Thoracic aorta (tissue), 2 donors: ENCODE measurements around the gene IL17B. TPM values are rescaled to one million over a fixed set of nuclear protein-coding genes. Genes with fewer than 3 reads are reported as not detected.
A peak's percentile ranks its signal among the peaks of the same experiment; 100 is the strongest.

Experiments used
- ATAC-seq: fragments of 150-250 bp; one replicate; pipeline ENCODE4 v1.8.0; 2017; ENCODE audit warnings: low read depth; ENCODE audit not compliant: insufficient number of reproducible peaks, low FRiP score
- DNase-seq: peaks from one replicate; pipeline ENCODE4 v3.0.0-alpha.2; 2020; ENCODE audit warnings: low spot score
- H3K27ac ChIP-seq, 2 donors: fragments of 200-600 bp; sonication (generic); 1 replicate in 1 of 2; 2 replicates in 1 of 2; pipeline ENCODE4 v1.5.1; 2016; ENCODE audit warnings: mild to moderate bottlenecking in 2 of 2, moderate library complexity in 2 of 2
- H3K27me3 ChIP-seq: fragments of 200-600 bp; sonication (generic); replicated peaks from 2 replicates; pipeline ENCODE4 v1.6.0; 2016; ENCODE audit warnings: mild to moderate bottlenecking; ENCODE audit not compliant: insufficient read depth
- H3K36me3 ChIP-seq: fragments of 200-600 bp; sonication (generic); one replicate; pipeline ENCODE4 v1.5.1; 2016
- H3K4me1 ChIP-seq, 2 donors: fragments of 200-600 bp; sonication (generic); 1 replicate in 1 of 2; 2 replicates in 1 of 2; pipeline versions ENCODE4 v1.5.1 to v1.6.0; 2016; ENCODE audit warnings: low read depth in 2 of 2, mild to moderate bottlenecking in 1 of 2; ENCODE audit not compliant: control insufficient read depth in 1 of 2
- H3K4me3 ChIP-seq: fragments of 200-600 bp; sonication (generic); 2 replicates; pipeline ENCODE4 v1.5.1; 2016; ENCODE audit warnings: mild to moderate bottlenecking
- H3K9me3 ChIP-seq: fragments of 200-600 bp; sonication (generic); 2 replicates; pipeline ENCODE4 v1.5.1; 2016
- total RNA-seq, 2 donors: library from RNA; depleted of rRNA; stranded (reverse); fragments of >200 nt; gene quantifications; one replicate each; pipeline versions ENCODE4 v1.1.0 to v1.2.3, GENCODE V29; 2016
- TF ChIP-seq, protein P1 (sequence below): fragments of 200-600 bp; sonication (generic); IDR thresholded peaks from one replicate; pipeline ENCODE4 v1.5.1; 2019; ENCODE audit warnings: antibody characterized with exemption

IL17B gene
- total RNA-seq, 2 donors from 2014 or later, result 1.9 to 7.1 TPM

DNA sequence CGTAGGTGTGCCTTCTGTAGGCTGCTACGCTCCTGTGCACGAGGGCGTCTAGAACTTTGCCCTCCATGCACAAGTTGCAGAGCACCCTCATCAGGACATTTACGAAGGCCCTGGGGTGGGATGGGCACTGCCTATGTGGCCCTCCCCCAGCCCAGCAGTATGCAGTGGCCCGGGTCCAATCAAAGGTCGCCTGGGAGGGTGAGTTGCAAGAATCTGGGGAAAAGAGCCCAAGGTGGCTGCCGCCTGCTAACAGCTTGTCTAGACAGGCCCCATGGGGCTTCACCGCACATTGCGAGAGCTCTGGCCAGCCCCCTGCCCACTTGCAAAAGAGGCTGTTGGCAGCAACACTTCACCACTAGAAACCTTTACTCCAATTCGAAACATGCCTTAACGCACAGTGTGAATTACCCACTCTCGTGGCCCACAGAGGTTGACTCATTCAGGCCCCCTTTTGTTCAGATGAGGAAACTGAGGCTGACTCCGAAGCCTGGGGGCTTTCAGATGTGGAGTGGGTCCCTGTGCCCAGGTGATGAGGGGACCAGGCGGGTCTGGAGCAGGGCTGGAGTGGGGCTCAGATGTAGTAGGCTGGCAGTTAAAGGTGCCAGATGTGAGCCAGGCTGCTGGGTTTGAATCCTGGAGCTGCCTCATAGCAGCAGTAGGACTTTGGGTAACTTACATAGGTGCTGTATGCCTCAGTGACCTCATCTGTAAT is 31.8 kb upstream of the IL17B start:
- DNase-seq (no peak), ATAC-seq (no peak)
- Histone ChIP-seq H3K27me3 (no peaks in the 10 kb centered on the region), H3K4me3 (peak overlapping the region; percentile 83), H3K9me3 (no peaks in the 10 kb centered on the region), H3K4me1 (peaks cover under 1 to 39% of the 10 kb centered on the region in 2 donors), H3K27ac (peak overlapping the region; percentile 96 to 97), H3K36me3 (peaks cover 79% of the 10 kb centered on the region)
- TF ChIP-seq, protein P1, sequence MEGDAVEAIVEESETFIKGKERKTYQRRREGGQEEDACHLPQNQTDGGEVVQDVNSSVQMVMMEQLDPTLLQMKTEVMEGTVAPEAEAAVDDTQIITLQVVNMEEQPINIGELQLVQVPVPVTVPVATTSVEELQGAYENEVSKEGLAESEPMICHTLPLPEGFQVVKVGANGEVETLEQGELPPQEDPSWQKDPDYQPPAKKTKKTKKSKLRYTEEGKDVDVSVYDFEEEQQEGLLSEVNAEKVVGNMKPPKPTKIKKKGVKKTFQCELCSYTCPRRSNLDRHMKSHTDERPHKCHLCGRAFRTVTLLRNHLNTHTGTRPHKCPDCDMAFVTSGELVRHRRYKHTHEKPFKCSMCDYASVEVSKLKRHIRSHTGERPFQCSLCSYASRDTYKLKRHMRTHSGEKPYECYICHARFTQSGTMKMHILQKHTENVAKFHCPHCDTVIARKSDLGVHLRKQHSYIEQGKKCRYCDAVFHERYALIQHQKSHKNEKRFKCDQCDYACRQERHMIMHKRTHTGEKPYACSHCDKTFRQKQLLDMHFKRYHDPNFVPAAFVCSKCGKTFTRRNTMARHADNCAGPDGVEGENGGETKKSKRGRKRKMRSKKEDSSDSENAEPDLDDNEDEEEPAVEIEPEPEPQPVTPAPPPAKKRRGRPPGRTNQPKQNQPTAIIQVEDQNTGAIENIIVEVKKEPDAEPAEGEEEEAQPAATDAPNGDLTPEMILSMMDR, result no peak

DNA sequence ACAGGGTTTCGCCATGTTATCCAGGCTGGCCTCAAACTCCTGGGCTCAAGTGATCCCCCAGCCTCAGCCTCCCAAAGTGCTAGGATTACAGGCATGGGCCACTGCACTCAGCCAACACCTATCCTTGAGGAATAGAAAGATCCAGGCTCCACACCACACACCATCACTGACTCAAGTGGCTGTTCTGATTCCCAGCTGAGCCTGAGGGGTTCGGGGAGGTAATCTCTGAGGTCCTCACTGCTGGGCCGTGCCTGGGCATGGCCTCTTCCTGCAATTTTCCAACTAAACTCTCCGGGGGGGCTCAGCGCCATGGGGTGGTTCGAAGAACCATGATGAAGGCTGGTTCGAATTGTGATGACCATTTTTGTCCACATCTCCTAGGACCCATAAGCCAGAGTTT is 31.0 kb upstream of the IL17B start:
- no peak for ATAC-seq
- peak overlapping the region; percentile 96 to 97 for H3K27ac ChIP-seq

DNA sequence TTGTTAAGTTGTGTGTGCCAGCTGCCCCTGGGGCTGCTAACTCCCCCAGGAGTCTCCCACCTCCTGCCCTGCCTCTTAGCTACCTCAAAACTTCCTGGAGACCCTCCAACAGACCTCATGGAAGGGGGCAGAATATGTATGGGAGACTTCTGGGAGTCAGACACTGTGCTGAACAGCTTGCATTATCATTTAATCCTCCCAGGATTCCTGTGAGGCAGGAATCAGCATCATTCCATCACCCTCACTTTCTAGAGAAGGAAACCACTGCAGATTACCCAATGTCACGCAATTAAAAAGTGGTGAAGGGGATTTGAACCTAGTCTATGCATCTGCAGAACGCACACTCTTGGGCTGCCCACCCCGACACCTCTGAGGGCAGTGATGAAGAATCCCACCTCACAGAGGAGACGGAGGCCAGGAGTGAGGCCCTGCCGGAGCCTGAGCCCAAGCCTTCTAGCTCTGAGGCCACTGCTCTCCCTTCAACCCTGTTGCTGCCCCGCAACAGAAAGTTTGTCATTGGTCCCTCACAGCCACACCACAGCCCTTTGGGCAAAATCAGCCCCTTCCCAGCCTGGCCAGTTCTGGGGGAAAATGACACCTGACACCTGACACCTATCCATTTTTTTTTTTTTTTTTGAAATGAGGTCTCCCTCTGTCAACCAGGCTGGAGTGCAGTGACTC is 30.3 kb upstream of the IL17B start:
- TF ChIP-seq, protein P1, result no peak
- H3K4me3 ChIP-seq, result peak overlapping the region; percentile 83
- H3K27ac ChIP-seq, result peak overlapping the region; percentile 96 to 97
- H3K36me3 ChIP-seq, result peaks cover 66% of the 10 kb centered on the region
- DNase-seq (no peak), ATAC-seq (no peak)
- no peaks in the 10 kb centered on the region for H3K9me3 ChIP-seq
- no peaks in the 10 kb centered on the region for H3K27me3 ChIP-seq
- peaks cover 7 to 39% of the 10 kb centered on the region in 2 donors for H3K4me1 ChIP-seq

More for the DNA sequence above, 31.0 kb upstream of the IL17B start:
- TF ChIP-seq, protein P1, result no peak
- DNase-seq, result no peak
- Histone ChIP-seq H3K36me3 (peaks cover 71% of the 10 kb centered on the region), H3K4me3 (peak overlapping the region; percentile 83), H3K9me3 (no peaks in the 10 kb centered on the region), H3K27me3 (no peaks in the 10 kb centered on the region), H3K4me1 (peaks cover 5 to 39% of the 10 kb centered on the region in 2 donors)

DNA sequence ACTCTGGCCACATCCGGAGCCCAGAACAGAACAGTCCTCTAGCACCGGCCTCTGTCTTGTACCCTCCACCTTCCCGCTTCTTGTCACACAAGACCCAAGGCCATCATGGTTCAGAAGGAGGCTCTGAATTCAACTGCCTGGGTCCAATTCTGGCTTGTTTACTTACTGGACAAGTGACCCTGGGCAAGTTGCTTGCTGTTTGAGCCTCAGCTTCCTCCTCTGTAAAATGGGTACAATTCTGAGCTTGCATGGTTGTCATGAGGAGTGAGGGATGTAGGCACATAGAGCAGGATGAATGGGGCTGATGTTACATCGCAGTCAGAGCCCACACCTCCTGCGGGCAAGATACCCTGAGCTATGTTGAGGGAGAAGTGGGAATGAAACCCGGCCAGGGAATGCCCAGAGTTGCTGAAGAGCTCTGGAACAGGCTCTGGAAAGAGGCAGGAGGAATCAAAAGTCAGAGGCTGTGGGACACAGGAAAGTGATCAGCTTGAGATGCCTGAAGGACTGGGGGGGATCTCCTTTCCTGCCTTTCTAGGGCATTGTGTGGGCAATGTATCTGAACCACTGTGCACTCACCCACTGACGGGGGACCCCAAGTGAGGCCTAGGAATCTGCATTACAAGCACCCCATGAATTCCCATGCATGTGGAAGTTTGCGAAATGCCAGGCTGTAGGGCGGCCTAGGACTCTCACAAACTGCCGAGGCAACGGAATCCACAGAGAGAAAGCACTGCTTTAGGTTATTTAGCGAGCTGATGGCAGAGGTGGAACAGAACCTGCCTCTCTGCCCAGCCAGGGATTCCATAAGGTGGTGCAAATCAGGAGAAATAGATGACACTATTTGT is 29.4 kb upstream of the IL17B start:
- Histone ChIP-seq H3K9me3 (no peaks in the 10 kb centered on the region), H3K27me3 (no peaks in the 10 kb centered on the region), H3K4me1 (peaks cover 7 to 39% of the 10 kb centered on the region in 2 donors), H3K27ac (peak overlapping the region; percentile 96 to 97), H3K36me3 (peaks cover 56% of the 10 kb centered on the region), H3K4me3 (peak overlapping the region; percentile 83)
- DNase-seq (no peak), ATAC-seq (no peak)
- TF ChIP-seq, protein P1, result no peak
